Effector CD4-positive, alpha-beta T cell (primary cell): ENCODE measurements around the gene TMEM130. TPM values are rescaled to one million over a fixed set of nuclear protein-coding genes. Genes with fewer than 3 reads are reported as not detected.

Experiments used
- DNase-seq: peaks from one replicate; pipeline ENCODE4 v3.0.0-alpha.2; 2020
- total RNA-seq: gene quantifications from one replicate; lab custom pipeline; 2026; lab: John Stamatoyannopoulos, UW

TMEM130 gene, protein sequence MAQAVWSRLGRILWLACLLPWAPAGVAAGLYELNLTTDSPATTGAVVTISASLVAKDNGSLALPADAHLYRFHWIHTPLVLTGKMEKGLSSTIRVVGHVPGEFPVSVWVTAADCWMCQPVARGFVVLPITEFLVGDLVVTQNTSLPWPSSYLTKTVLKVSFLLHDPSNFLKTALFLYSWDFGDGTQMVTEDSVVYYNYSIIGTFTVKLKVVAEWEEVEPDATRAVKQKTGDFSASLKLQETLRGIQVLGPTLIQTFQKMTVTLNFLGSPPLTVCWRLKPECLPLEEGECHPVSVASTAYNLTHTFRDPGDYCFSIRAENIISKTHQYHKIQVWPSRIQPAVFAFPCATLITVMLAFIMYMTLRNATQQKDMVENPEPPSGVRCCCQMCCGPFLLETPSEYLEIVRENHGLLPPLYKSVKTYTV
- not detected for total RNA-seq

GRCh38 chr7:98869597-98870120 is at the start of gene TMEM130:
TSS of gene TMEM130 (minus strand) at chr7:98870014. CDS start at chr7:98869861, 153 bp downstream.
- no peak for DNase-seq

GRCh38 chr7:98917331-98917730 is 47.5 kb upstream of the TMEM130 start:
- no peak for DNase-seq

GRCh38 chr7:98913612-98914011 is 43.8 kb upstream of the TMEM130 start:
- DNase-seq = no peak

GRCh38 chr7:98913026-98913425 is 43.2 kb upstream of the TMEM130 start:
- DNase-seq = no peak

- no peak for DNase-seq
Measured at GRCh38 chr7:98911916-98912315, 42.1 kb upstream of the TMEM130 start.

DNA sequence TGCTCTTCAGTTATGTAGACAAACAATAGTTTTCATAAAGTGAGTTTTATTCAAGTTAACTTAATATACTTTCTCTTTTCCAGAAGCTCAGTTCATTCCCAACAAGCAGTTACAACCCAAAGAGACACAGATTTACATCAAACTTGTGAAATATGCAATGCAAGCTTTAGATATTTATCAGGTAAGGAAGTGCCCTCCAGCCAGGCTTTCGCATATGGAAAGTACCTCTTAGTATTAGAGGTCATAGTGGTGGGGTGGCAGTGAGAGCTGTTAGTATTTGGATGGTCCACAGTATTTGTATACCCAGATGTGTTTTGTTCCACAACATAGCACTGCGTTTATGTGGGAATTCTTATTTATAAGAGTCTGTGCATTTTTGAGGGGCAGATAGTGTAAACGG is 40.6 kb upstream of the TMEM130 start:
- no peak for DNase-seq

DNA sequence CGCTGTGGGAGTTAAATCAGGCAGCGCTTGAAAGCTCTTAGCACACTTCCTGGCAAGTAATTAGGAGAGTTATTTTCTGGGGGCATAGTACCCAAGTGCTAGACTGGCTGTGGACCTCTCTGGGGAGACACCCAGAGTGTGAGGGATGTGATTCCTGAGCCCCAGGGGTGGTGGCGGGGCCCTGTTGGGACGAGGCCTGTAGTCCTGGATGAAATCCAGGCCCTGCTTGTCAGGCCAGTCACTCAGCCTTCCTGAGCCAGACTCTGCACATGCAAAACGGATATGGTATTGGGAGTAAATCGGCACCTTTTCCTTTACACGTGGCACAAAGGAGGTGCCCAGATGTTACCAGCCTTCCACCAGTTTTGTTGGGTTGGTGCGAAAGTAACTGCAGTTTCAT is 39.7 kb upstream of the TMEM130 start:
- no peak for DNase-seq

DNA sequence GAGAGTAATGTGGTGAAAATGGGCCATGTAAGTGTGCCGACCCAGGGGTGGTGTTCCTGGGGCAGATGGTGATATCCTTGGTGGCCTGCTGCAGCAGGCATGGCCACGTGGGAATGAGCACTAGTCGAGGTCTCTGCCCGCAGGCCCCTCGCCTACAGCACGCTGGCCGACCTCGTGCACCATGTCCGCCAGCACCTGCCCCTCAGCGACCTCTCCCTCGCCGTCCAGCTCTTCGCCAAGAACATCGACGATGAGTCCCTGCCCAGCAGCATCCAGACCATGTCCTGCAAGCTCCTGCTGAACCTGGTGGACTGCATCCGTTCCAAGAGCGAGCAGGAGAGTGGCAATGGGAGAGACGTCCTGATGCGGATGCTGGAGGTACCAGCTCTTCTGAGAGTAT is 38.8 kb upstream of the TMEM130 start:
- DNase-seq = no peak

DNA sequence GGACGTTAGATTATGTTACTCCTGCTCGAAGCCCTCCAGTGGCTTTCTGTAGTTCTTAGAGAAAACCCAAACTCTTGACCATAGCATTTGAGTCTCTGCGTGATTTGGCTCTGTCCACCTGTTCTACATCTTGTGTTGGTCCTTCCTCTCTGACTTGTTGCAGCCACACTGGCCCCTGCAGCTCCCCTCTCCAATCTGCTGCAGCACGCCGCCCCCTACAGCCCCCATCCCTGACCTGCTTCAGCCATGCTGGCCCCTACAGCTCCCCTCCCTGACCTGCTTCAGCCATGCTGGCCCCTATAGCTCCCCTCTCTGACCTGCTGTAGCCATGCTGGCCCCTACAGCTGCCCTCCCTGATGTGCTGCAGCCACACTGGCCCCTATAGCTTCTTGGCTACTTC is 37.8 kb upstream of the TMEM130 start:
- no peak for DNase-seq

DNA sequence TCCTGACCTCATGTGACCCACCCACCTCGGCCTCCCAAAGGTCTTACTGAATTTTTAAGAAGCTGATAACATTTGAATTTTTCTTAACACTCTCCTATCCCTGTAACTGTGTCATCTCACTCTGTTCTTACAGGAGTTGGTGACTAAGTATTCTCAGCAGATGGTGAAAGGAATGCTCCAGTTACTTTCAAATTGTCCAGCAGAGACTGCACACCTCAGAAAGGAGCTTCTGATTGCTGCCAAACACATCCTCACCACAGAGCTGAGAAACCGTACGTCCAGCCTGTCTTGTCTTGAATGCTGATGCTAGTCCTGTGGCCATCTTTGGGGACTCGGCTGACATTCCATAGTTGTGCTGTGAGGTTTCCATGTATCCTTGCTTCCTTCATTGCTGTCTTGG is 33.4 kb upstream of the TMEM130 start:
- DNase-seq = no peak

DNA sequence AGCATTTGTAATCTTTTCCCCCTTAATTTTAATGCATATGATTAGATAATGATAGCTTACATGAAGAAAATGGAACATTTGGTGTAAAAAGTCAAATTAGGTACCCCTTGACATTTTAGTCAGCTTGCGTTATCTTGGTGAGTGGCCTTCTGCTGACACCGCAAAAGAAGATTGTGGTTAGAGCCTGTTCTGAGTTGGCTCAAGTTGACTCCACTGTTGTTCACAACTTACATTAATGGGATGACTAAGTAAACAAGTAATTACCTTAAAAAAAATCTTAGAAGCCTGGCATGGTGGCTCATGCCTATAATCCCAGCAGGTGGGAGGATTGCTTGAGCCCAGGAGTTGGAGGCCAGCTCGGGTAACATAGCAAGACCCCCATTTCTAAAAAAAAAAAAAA is 32.7 kb upstream of the TMEM130 start:
- no peak for DNase-seq

DNA sequence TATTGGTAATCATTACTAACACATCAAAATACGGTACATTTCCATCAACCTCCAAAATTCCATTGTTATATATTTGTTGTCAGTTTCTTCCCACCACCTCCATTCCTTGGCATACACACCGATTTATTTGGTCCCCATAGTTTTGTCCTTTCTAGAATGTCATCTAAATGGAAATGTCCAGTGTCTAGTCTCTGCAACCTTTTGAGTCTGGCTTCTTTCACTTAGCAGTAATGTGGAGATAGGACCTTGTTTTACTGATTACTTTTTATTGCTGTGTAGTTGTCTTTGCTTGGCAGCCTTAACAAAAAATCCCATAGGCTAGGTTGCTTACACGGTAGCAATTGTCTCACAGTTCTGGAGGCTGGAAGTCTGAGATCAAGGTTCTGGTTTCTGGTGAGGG is 31.0 kb upstream of the TMEM130 start:
- DNase-seq = no peak

DNA sequence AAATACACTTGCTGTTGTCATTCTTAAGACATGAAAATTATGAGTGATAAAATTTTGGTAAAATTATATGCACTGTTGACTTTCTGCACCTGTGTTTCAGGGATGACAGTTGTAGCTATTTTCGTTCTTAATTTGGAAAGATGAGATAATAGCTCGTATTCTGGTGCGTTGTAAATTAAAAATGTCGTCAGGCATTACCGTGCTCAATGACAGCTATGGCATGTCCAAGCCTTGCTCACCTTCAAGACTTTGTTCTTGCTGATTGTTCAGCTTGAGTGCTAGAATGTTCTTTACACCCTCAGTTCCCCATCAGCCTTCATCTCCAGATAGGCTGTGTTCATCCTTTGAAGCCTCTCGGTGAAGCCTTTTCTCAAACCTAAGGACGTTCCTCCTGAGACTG is 30.0 kb upstream of the TMEM130 start:
- DNase-seq = no peak

- DNase-seq = no peak
Measured at GRCh38 chr7:98892609-98893008, 22.8 kb upstream of the TMEM130 start.

GRCh38 chr7:98887038-98887437 is 17.2 kb upstream of the TMEM130 start:
- DNase-seq = no peak

DNA sequence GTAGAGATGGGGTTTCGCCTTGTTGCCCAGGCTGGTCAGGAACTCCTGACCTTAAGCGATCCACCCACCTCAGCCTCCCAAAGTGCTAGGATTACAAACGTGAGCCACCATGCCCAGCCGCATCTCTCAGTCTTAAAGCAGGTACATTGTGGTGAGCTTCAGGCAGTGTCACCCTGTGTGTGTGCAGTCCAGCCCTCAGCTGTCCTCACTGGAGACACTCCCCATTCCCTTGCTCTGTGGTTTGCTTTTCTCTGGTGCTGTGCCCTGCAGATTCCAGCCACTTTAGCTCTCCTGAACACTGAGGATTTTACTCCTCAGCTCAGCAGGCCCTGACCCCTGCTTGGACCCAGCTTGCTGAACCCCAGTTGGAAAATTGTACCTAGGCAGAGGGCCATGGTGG is 14.6 kb upstream of the TMEM130 start:
- DNase-seq = no peak

GRCh38 chr7:98881561-98882315 is 11.9 kb upstream of the TMEM130 start:
- no peak for DNase-seq

DNA sequence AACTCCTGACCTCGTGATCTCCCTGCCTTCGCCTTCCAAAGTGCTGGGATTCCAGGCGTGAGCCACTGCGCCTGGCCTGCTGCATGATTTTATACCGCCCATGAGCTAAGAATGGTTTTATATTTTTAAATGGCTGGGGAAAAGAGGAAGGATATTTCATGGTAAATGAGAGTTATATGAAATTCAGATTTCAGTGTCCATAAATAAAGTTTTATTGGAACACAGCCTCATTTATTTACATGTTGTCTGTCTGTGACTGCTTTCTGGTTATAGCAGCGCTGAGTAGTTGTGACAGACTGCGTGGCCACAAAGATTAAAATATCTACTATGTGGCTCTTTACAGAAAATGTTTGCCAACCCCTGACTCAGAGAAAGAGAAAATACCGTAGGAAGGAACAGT is 10.7 kb upstream of the TMEM130 start:
- no peak for DNase-seq

- no peak for DNase-seq
Measured at GRCh38 chr7:98879979-98880315, 10.1 kb upstream of the TMEM130 start.

DNA sequence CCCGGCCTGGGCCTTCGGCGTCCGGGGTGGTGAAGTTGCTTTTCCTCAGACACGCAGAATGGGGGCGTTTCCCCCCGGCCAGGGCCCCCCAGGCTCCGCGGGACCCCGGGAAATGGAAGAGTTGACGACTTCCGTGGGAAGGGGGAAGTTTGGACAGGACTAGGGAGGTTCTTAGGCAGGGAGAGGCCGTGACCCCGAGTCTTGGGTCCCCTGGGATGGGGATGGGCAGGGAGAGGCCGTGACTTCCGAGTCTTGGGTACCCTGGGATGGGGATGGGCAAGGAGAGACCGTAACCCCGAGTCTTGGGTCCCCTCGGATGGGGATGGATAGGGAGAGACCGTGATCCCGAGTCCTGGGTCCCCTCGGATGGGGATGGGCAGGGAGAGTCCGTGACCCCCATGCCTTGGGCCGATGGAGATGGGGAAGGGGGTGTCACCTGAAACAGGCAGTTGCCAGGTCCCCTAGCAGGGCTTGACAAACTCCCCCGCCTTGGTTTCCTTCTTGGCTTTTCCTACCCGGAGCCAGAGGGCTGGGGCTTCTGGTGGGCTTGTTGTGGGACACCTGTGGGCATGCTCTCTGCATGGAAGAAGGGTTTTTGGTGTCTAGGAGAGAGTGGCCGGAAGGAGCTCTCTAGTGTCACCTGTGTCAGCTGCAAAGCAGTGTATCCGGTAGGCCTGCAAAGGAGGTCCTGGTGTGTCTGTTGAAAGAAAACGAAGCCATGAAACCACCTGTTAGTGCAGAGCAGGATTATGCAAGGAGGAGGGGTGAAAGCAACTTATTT is 9.6 kb upstream of the TMEM130 start:
- DNase-seq = peak; percentile 57

GRCh38 chr7:98878365-98879197 is 8.8 kb upstream of the TMEM130 start, which contains the start of gene TRRAP:
TSS of gene TRRAP (plus strand) at chr7:98878532. CDS start at chr7:98881151, 2,619 bp downstream.
- DNase-seq = peak; percentile 61

GRCh38 chr7:98877692-98878364 is 8.0 kb upstream of the TMEM130 start:
- no peak for DNase-seq
